ENCODE measurements around the gene ZNF419. TPM values are rescaled to one million over a fixed set of nuclear protein-coding genes. Genes with fewer than 3 reads are reported as not detected.

The ZNF419 gene
- total RNA-seq, 1 experiment from 2014 or later: 12.8 TPM

- Histone ChIP-seq H3K23ac (ENCODE audit: insufficient read length, low read depth, low read length) (no peak overlapping the region), H2AFZ (ENCODE audit: low read length) (no peak overlapping the region), H3K18ac (ENCODE audit: insufficient read length, low read depth, low read length) (no peak overlapping the region), H4K5ac (ENCODE audit: insufficient read length, low read depth, low read length) (no peak overlapping the region), H3K14ac (ENCODE audit: insufficient read depth, low read length) (no peak overlapping the region), H3K79me2 (ENCODE audit: insufficient read depth, low read length) (no peaks in the 10 kb centered on the region; the same call in 1 of the 2 replicates), H2BK5ac (ENCODE audit: insufficient read length, low read length) (no peak overlapping the region), H3K27ac (ENCODE audit: insufficient read length, low read depth, low read length) (no peak overlapping the region), H3K23me2 (ENCODE audit: insufficient read length, low read depth, low read length, poor library complexity, severe bottlenecking) (no peaks in the 10 kb centered on the region), H3T11ph (ENCODE audit: low read length) (no peak overlapping the region), H3K56ac (ENCODE audit: insufficient read length, low read depth, low read length) (no peak overlapping the region), H4K91ac (ENCODE audit: insufficient read length, low read depth, low read length) (no peak overlapping the region), H3K9ac (ENCODE audit: extremely low read depth, insufficient read length, low read length) (no peak overlapping the region), H3K79me1 (ENCODE audit: insufficient read depth, low read depth, low read length, poor library complexity, severe bottlenecking) (peaks cover 3% of the 10 kb centered on the region), H2BK20ac (ENCODE audit: low read depth, low read length, poor library complexity, severe bottlenecking) (no peak overlapping the region), H3K27me3 (ENCODE audit: insufficient read depth, low read length) (no peaks in the 10 kb centered on the region; the same call in 1 of the 2 replicates), H4K20me1 (ENCODE audit: control insufficient read depth, insufficient read depth, insufficient read length) (no peaks in the 10 kb centered on the region), H3K9me3 (ENCODE audit: control insufficient read depth, low read depth, low read length) (no peaks in the 10 kb centered on the region), H4K8ac (replicated peaks; ENCODE audit: insufficient read length, low read depth, low read length) (no peak overlapping the region), H3K4me2 (ENCODE audit: insufficient read depth, insufficient read length, low read length) (no peak overlapping the region), H2AK5ac (ENCODE audit: insufficient read length, low read length) (no peak overlapping the region), H2BK15ac (ENCODE audit: low read depth, low read length) (no peak overlapping the region), H3K4me1 (ENCODE audit: insufficient read depth, low read length) (no peaks in the 10 kb centered on the region), H3K4ac (ENCODE audit: low read depth, low read length) (no peak overlapping the region), H2BK12ac (ENCODE audit: insufficient read length, low read depth, low read length) (no peak overlapping the region), H2BK120ac (ENCODE audit: low read depth, low read length, poor library complexity, severe bottlenecking) (no peak overlapping the region)
- H3K27me3 Mint-ChIP-seq (ENCODE audit: low read depth): no peaks in the 10 kb centered on the region
- H3K4me3 Mint-ChIP-seq: no peak overlapping the region
- TF ChIP-seq, protein P1, sequence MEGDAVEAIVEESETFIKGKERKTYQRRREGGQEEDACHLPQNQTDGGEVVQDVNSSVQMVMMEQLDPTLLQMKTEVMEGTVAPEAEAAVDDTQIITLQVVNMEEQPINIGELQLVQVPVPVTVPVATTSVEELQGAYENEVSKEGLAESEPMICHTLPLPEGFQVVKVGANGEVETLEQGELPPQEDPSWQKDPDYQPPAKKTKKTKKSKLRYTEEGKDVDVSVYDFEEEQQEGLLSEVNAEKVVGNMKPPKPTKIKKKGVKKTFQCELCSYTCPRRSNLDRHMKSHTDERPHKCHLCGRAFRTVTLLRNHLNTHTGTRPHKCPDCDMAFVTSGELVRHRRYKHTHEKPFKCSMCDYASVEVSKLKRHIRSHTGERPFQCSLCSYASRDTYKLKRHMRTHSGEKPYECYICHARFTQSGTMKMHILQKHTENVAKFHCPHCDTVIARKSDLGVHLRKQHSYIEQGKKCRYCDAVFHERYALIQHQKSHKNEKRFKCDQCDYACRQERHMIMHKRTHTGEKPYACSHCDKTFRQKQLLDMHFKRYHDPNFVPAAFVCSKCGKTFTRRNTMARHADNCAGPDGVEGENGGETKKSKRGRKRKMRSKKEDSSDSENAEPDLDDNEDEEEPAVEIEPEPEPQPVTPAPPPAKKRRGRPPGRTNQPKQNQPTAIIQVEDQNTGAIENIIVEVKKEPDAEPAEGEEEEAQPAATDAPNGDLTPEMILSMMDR (conservative IDR thresholded peaks at IDR 0.05): no peak
- no CpG with 5 or more reads among the region's 4 CpGs for WGBS (ENCODE audit: extremely low coverage, insufficient read length, low lambda C conversion rate)
- no peak for DNase-seq
- no peak overlapping the region for H3K27ac Mint-ChIP-seq
- peaks cover 69 to 80% (median 70%) of the 10 kb centered on the region in 3 experiments for H3K36me3 Mint-ChIP-seq (ENCODE audit: insufficient read depth in 1 of 3, low read depth in 3 of 3)
- peaks cover 31 to 59% of the 10 kb centered on the region in 2 experiments for H3K9me3 Mint-ChIP-seq
- H3K4me1 Mint-ChIP-seq: no peaks in the 10 kb centered on the region
Observed at GRCh38 chr19:57506163-57506562, 18.6 kb downstream of the ZNF419 start.

All from H9 (cell line).